ENCODE results near the gene MISFA. TPM values are rescaled to one million over a fixed set of nuclear protein-coding genes. Genes with fewer than 3 reads are reported as not detected.
A peak's percentile ranks its signal among the peaks of the same experiment; 100 is the strongest.

The MISFA gene
- total RNA-seq, 2 experiments from 2014 or later, result 0.56 TPM; not detected in 1

- ATAC-seq (ENCODE audit: poor library complexity), result no peak
- Histone ChIP-seq H3K4me1 (ENCODE audit: insufficient read depth, low read length) (peaks cover 31% of the 10 kb centered on the region), H3K36me3 (ENCODE audit: insufficient read depth, low read length) (peaks cover 41% of the 10 kb centered on the region), H3K9me3 (ENCODE audit: control insufficient read depth in 1 of 2, insufficient read depth in 1 of 2, low read length in 2 of 2) (no peaks in the 10 kb centered on the region), H3K27me3 (ENCODE audit: control insufficient read depth in 1 of 2, insufficient read depth in 2 of 2, low read length in 2 of 2) (no peaks in the 10 kb centered on the region), H3K4me3 (ENCODE audit: low read length) (no peak overlapping the region), H3K27ac (ENCODE audit: low read depth in 1 of 2, low read length in 2 of 2) (no peak overlapping the region)
- H3K4me3 Mint-ChIP-seq, result no peak overlapping the region
- peak in 3 of 14 experiments; percentile 17 to 41 (median 36) for DNase-seq
- ChIA-PET CTCF (interaction anchor here (1.8 to 2.9 kb wide), 2 partner anchors 76 to 106 kb away, joined by 9 to 11 read pairs; no protein-coding TSS in a partner anchor), POLR2A (interaction anchor here (2.8 kb wide), 1 partner anchor 18 kb away, joined by 11 read pairs; the partner anchor contains the start of gene SPTY2D1)
- H3K4me1 Mint-ChIP-seq (ENCODE audit: low read depth), result peaks cover 52% of the 10 kb centered on the region
- no peaks in the 10 kb centered on the region for H3K27me3 Mint-ChIP-seq
- intact Hi-C loops (cut with DNase I, micrococcal nuclease), result no loop called here
- no peak for TF ChIP-seq CTCF (IDR thresholded peaks at IDR 0.05)
- no peak overlapping the region for H3K27ac Mint-ChIP-seq
- H3K9me3 Mint-ChIP-seq, result no peaks in the 10 kb centered on the region
- peaks cover 60% of the 10 kb centered on the region for H3K36me3 Mint-ChIP-seq (ENCODE audit: low read depth)
Measured at GRCh38 chr11:18615628-18616392, 16.2 kb downstream of the MISFA start.

GRCh38 chr11:18617688-18618341, 18.2 kb downstream of the MISFA start:
- DNase-seq (peak in 7 of 14 experiments; percentile 19 to 77 (median 42)), ATAC-seq (ENCODE audit: poor library complexity) (peak; percentile 80)
- Mint-ChIP-seq H3K4me3 (peak overlapping the region; percentile 72), H3K36me3 (ENCODE audit: low read depth) (peaks cover 46% of the 10 kb centered on the region), H3K9me3 (no peaks in the 10 kb centered on the region), H3K4me1 (ENCODE audit: low read depth) (peaks cover 65% of the 10 kb centered on the region), H3K27ac (peak overlapping the region; percentile 53), H3K27me3 (no peaks in the 10 kb centered on the region)
- peak overlapping the region; percentile 36 for H3K4me3 ChIP-seq (ENCODE audit: low read length)
- H3K9me3 ChIP-seq (ENCODE audit: control insufficient read depth in 1 of 2, insufficient read depth in 1 of 2, low read length in 2 of 2), result no peaks in the 10 kb centered on the region
- H3K27ac ChIP-seq (ENCODE audit: low read depth in 1 of 2, low read length in 2 of 2), result peak overlapping the region in 1 of 2 donors; percentile 41
- peaks cover 26% of the 10 kb centered on the region for H3K36me3 ChIP-seq (ENCODE audit: insufficient read depth, low read length)
- CTCF ChIA-PET, result interaction anchor here (0.6 to 2.9 kb wide), 2 partner anchors 78 to 147 kb away, joined by 3 to 11 read pairs; no protein-coding TSS in a partner anchor
- POLR2A ChIA-PET, result interaction anchor here (0.6 to 3.3 kb wide), 6 partner anchors 12 to 91 kb away, joined by 3 to 39 read pairs (median 8); partner anchors contain the start of genes SPTY2D1, TSG101 and UEVLD
- H3K4me1 ChIP-seq (ENCODE audit: insufficient read depth, low read length), result peaks cover 43% of the 10 kb centered on the region
- no peak for TF ChIP-seq CTCF (IDR thresholded peaks at IDR 0.05)
- H3K27me3 ChIP-seq (ENCODE audit: control insufficient read depth in 1 of 2, insufficient read depth in 2 of 2, low read length in 2 of 2), result no peaks in the 10 kb centered on the region
- intact Hi-C loops (cut with DNase I, micrococcal nuclease), result loop anchor here in 1 of 2 experiments (1.0 kb wide), 1 partner anchor 16 kb away; the partner anchor contains the start of gene SPTY2D1

- H3K4me3 ChIP-seq (ENCODE audit: low read length), result peak overlapping the region; percentile 36
- H3K27ac ChIP-seq (ENCODE audit: low read depth in 1 of 2, low read length in 2 of 2), result peak overlapping the region in 1 of 2 donors; percentile 41
- no peak for TF ChIP-seq CTCF (IDR thresholded peaks at IDR 0.05)
Measured at GRCh38 chr11:18618342-18619025, 18.9 kb downstream of the MISFA start.

More at GRCh38 chr11:18618342-18619025, 18.9 kb downstream of the MISFA start:
- H3K9me3 Mint-ChIP-seq, result no peaks in the 10 kb centered on the region
- no peaks in the 10 kb centered on the region for H3K27me3 Mint-ChIP-seq
- no peak for DNase-seq
- intact Hi-C loops (cut with DNase I, micrococcal nuclease), result loop anchor here in 1 of 2 experiments (1.0 kb wide), 1 partner anchor 16 kb away; the partner anchor contains the start of gene SPTY2D1
- no peaks in the 10 kb centered on the region for H3K9me3 ChIP-seq (ENCODE audit: control insufficient read depth in 1 of 2, insufficient read depth in 1 of 2, low read length in 2 of 2)
- POLR2A ChIA-PET, result interaction anchor here (0.9 to 3.3 kb wide), 5 partner anchors 16 to 92 kb away, joined by 3 to 39 read pairs (median 12); partner anchors contain the start of genes SPTY2D1, TSG101 and UEVLD
- CTCF ChIA-PET, result interaction anchor here (0.6 to 2.9 kb wide), 2 partner anchors 78 to 146 kb away, joined by 3 to 11 read pairs; no protein-coding TSS in a partner anchor
- H3K4me1 Mint-ChIP-seq (ENCODE audit: low read depth), result peaks cover 65% of the 10 kb centered on the region
- peak overlapping the region; percentile 72 for H3K4me3 Mint-ChIP-seq
- H3K4me1 ChIP-seq (ENCODE audit: insufficient read depth, low read length), result peaks cover 43% of the 10 kb centered on the region
- no peaks in the 10 kb centered on the region for H3K27me3 ChIP-seq (ENCODE audit: control insufficient read depth in 1 of 2, insufficient read depth in 2 of 2, low read length in 2 of 2)
- no peak for ATAC-seq (ENCODE audit: poor library complexity)
- H3K36me3 ChIP-seq (ENCODE audit: insufficient read depth, low read length), result peaks cover 24% of the 10 kb centered on the region
- peak overlapping the region; percentile 53 for H3K27ac Mint-ChIP-seq
- peaks cover 45% of the 10 kb centered on the region for H3K36me3 Mint-ChIP-seq (ENCODE audit: low read depth)
